Transverse colon (tissue), 4 donors: ENCODE data around the gene MAPKAPK2.

Experiments used
- EP300 ChIP-seq: sonication (generic); formaldehyde crosslinking; IDR thresholded peaks from one replicate; pipeline ENCODE4 v1.6.1; 2017; ENCODE audit warnings: antibody characterized with exemption, low read depth
- POLR2A ChIP-seq: fragments of 450-650 bp; IDR thresholded peaks from one replicate; pipeline ENCODE4 v1.6.1; 2016; ENCODE audit warnings: antibody characterized with exemption, mild to moderate bottlenecking, moderate library complexity
- POLR2AphosphoS5 ChIP-seq, 3 donors: sonication (generic); formaldehyde crosslinking; IDR thresholded peaks; one replicate each; pipeline ENCODE4 v1.6.1; 2016; ENCODE audit warnings: antibody characterized with exemption in 3 of 3
- TF ChIP-seq, protein P1 (sequence below), 5 experiments: fragments of 200-600 bp in 3 of 5; fragments of 450-650 bp in 2 of 5; sonication (generic) in 3 of 5; IDR thresholded peaks; 1 replicate in 2 of 5; 2 replicates in 3 of 5; pipeline ENCODE4 v1.5.1; 2016 to 2017; ENCODE audit warnings: antibody characterized with exemption in 5 of 5, inconsistent platforms in 3 of 5, mild to moderate bottlenecking in 2 of 5, moderate library complexity in 1 of 5

DNA sequence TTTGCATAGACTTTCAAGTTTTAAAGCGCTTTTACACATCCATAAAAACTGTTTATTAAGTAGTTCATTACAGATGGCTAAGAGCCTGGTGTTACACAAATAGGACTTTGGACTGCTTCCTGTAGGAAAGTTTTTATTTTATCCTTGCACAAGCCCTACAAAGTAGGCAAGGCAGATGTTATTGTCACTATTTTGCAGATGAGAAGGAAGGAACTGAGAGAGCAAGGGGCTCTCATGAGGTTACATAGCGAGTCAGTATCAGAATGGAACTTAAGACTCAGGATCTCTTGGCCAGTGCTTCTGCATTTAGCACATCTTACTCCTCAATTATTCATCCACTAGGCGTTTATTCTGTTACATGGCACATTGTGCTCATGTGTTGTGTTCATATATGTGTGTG is 2.6 kb upstream of the MAPKAPK2 start:
- TF ChIP-seq, protein P1, sequence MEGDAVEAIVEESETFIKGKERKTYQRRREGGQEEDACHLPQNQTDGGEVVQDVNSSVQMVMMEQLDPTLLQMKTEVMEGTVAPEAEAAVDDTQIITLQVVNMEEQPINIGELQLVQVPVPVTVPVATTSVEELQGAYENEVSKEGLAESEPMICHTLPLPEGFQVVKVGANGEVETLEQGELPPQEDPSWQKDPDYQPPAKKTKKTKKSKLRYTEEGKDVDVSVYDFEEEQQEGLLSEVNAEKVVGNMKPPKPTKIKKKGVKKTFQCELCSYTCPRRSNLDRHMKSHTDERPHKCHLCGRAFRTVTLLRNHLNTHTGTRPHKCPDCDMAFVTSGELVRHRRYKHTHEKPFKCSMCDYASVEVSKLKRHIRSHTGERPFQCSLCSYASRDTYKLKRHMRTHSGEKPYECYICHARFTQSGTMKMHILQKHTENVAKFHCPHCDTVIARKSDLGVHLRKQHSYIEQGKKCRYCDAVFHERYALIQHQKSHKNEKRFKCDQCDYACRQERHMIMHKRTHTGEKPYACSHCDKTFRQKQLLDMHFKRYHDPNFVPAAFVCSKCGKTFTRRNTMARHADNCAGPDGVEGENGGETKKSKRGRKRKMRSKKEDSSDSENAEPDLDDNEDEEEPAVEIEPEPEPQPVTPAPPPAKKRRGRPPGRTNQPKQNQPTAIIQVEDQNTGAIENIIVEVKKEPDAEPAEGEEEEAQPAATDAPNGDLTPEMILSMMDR (IDR thresholded peaks at IDR 0.05): no peak
- no peak for TF ChIP-seq POLR2A
- TF ChIP-seq EP300: no peak
- no peak for TF ChIP-seq POLR2AphosphoS5 (IDR thresholded peaks at IDR 0.05)
